Measurements from ENCODE around the gene C18orf32.
A peak's percentile ranks its signal among the peaks of the same experiment; 100 is the strongest.

The C18orf32 gene

GRCh38 chr18:49491534-49491856 is 4.5 kb upstream of the C18orf32 start:
- TF ChIP-seq FOXP2 (optimal IDR thresholded peaks at IDR 0.05; ENCODE audit: borderline replicate concordance, extremely low read depth, extremely low read length, insufficient read depth) (no peak), POLR2AphosphoS5 (IDR thresholded peaks at IDR 0.05; ENCODE audit: low read depth, low read length) (no peak; the same call in 1 of the 2 replicates), TAF1 (IDR thresholded peaks at IDR 0.05; ENCODE audit: borderline replicate concordance, insufficient read depth, low read length) (no peak), REST (IDR thresholded peaks at IDR 0.05; ENCODE audit: insufficient read depth in 1 of 2, low read depth in 2 of 2, low read length in 2 of 2) (no peak), SIN3A (IDR thresholded peaks at IDR 0.05; ENCODE audit: borderline replicate concordance, insufficient read depth, low read length) (no peak)

DNA sequence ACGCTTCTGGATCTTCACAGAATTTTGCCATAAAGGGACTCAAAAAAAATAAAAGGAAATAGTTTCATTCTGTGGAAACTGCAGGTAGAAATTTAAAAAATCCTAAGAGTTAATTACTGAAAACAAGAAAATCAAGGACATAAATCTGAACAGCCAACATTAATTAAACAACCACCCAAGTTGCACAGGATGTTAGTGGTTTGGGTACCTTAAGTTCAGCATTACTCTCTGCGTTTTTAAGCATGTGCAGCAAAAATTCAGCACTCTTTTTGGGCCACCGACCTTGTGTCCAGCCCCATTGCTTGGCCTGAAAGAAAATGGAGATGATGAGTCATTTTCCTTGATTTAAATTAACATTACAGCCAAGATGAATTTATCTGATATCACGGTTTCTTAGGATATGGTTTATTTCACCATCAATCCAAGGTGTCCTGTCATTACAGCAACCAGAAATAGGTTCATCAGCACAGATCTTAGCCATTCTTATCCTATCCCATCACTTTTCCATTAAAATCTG is 3.3 kb upstream of the C18orf32 start:
- no peak for TF ChIP-seq TAF1 (IDR thresholded peaks at IDR 0.05; ENCODE audit: borderline replicate concordance, insufficient read depth, low read length)
- no peak for TF ChIP-seq SIN3A (IDR thresholded peaks at IDR 0.05; ENCODE audit: borderline replicate concordance, insufficient read depth, low read length)
- TF ChIP-seq POLR2AphosphoS5 (IDR thresholded peaks at IDR 0.05; ENCODE audit: low read depth, low read length), result no peak
- TF ChIP-seq REST (IDR thresholded peaks at IDR 0.05; ENCODE audit: insufficient read depth in 1 of 2, low read depth in 2 of 2, low read length in 2 of 2), result no peak
- TF ChIP-seq FOXP2 (optimal IDR thresholded peaks at IDR 0.05; ENCODE audit: borderline replicate concordance, extremely low read depth, extremely low read length, insufficient read depth), result no peak

DNA sequence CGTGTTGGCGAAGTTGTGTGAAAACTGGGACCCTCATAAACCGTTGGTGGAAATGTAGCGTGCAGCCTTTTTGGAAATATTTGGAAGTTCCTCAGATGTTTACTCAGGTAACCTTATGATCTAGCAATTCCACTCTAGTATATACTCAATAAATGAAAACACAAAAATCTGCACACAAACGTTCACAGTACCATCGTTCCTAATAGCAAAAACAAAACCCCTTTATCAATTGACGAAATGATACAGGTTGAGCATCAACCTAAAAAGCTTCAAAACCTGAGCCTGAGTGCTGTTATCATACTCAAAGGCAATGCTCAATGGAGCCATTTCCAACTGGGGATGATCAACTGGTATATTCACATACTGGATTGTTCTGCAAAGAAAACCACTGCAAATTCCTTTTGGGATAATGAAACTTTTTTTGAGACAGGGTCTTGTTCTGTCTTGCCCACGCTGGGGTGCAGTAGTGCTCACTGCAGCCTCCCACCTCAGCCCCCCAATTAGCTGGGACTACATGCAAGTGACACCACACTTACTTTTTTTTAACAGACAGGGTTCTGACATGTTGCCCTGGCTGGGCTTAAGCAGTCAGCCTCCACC is 777 bp upstream of the C18orf32 start:
- no peak; the same call in 1 of the 2 replicates for TF ChIP-seq SIN3A (IDR thresholded peaks at IDR 0.05; ENCODE audit: borderline replicate concordance, insufficient read depth, low read length)
- TF ChIP-seq REST (IDR thresholded peaks at IDR 0.05; ENCODE audit: insufficient read depth in 1 of 2, low read depth in 2 of 2, low read length in 2 of 2), result no peak
- TF ChIP-seq POLR2AphosphoS5 (IDR thresholded peaks at IDR 0.05; ENCODE audit: low read depth, low read length), result no peak; the same call in none of the 2 replicates
- TF ChIP-seq FOXP2 (optimal IDR thresholded peaks at IDR 0.05; ENCODE audit: borderline replicate concordance, extremely low read depth, extremely low read length, insufficient read depth), result no peak
- no peak for TF ChIP-seq TAF1 (IDR thresholded peaks at IDR 0.05; ENCODE audit: borderline replicate concordance, insufficient read depth, low read length)

DNA sequence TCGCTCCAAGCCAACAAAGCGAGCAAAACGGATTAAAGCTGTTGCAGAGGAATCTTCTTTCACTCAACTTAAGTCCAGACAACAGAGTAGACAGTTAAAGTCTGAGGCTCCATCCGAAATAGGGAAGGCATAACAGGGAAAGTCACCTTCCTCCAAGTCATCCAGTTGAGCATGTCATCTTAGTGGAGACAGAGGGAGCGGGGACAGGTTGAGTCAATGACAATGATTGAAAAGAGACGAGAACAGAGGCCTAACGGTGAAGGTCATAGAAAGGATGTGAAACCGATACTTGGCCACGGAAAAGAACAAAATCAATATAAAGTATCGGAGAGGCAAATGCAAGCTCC is 455 bp downstream of the C18orf32 start:
- TF ChIP-seq POLR2AphosphoS5 (IDR thresholded peaks at IDR 0.05; ENCODE audit: low read depth, low read length) (no peak), TAF1 (IDR thresholded peaks at IDR 0.05; ENCODE audit: borderline replicate concordance, insufficient read depth, low read length) (no peak), FOXP2 (optimal IDR thresholded peaks at IDR 0.05; ENCODE audit: borderline replicate concordance, extremely low read depth, extremely low read length, insufficient read depth) (no peak), SIN3A (IDR thresholded peaks at IDR 0.05; ENCODE audit: borderline replicate concordance, insufficient read depth, low read length) (peak; percentile 8; the same call in 1 of the 2 replicates), REST (IDR thresholded peaks at IDR 0.05; ENCODE audit: insufficient read depth in 1 of 2, low read depth in 2 of 2, low read length in 2 of 2) (no peak)

Measured in PFSK-1 (cell line).